ENCODE data around the gene TH.
"Not testable (repeated sequence)": the region's sequence is repeated elsewhere in the genome, so short reads cannot be mapped to it uniquely, and the experiment has no call there.

The TH gene

DNA sequence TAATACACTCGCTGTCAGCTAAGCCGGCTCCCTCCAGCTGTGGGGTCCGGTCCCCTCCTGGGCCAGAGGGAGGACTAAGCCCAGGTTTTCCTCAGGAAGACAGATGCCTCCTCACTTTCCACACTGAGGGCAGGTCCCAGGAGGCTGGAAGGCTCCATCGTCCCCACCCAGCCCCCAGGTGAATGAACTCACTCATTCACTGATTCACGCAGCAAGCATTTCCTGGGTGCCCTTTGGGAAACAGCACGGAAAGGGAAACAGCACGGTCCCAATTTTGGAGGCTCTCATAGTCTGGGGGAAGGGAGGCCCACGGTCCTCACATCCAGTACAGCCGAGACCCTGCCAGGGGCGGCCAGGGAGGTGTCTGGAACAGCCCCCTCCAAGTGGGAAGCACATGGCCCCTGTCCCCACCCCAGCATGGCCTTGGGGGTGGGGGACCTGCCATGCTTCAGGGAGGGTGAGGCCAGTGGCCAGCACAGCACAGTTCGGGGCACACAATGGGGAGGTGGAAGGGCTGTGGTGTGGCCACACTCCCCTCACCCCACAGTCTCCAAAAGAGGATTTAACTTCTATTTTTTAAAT is 9.3 kb upstream of the TH start:
- peak overlapping the region; percentile 77 for H3K27ac ChIP-seq
- DNase-seq (ENCODE audit: low read depth, low spot score) = no peak

- no peak for DNase-seq (ENCODE audit: low read depth, low spot score)
- H3K27ac ChIP-seq = peak overlapping the region; percentile 77
Measured at GRCh38 chr11:2180347-2180746, 8.7 kb upstream of the TH start.

GRCh38 chr11:2179516-2179915 is 7.9 kb upstream of the TH start:
- H3K27ac ChIP-seq = peak overlapping the region; percentile 77
- DNase-seq (ENCODE audit: low read depth, low spot score) = no peak

GRCh38 chr11:2178906-2179494 is 7.4 kb upstream of the TH start:
- peak; percentile 51 for DNase-seq (ENCODE audit: low read depth, low spot score)

DNA sequence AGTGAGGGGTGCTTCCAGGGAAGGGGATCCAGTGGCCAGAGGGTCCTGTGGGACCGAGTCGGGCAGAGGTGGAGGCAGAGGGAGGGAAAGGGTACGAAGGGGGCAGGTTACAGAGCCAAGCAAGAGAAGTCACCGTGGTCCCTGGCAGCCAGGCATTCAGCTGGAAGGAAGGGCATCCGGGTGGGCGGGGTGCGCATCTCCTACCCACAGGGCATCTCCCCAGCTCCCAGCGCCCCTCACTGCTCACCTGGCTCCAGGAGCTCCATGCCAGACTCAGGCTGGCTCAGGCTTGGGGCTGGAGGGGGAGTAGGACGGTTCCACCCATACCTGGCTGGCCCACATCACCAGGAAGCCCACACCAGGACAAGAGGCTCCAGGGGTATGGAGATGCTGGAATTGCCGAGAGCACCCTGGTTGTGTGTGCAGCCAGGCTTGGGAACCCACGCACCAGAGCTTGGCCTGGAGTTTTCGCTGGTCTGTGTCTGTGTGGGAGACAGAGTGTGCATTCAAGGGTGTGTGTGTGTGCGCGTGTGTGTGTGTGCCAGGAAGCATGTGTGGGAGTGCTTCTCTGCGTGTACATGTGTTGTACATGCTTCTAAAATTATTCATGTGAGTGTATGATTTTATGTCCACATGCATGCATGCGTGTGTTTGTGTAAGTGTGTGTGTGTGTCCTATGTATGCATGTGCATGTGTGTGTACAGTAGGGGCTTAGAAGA is 6.6 kb upstream of the TH start:
- peak overlapping the region; percentile 77 for H3K27ac ChIP-seq
- not testable (repeated sequence) for DNase-seq (ENCODE audit: low read depth, low spot score)

More at GRCh38 chr11:2178906-2179494, 7.4 kb upstream of the TH start:
- H3K27ac ChIP-seq = peak overlapping the region; percentile 77

- no peak for DNase-seq (ENCODE audit: low read depth, low spot score)
- no peak overlapping the region for H3K27ac ChIP-seq
Measured at GRCh38 chr11:2177076-2177475, 5.5 kb upstream of the TH start.

DNA sequence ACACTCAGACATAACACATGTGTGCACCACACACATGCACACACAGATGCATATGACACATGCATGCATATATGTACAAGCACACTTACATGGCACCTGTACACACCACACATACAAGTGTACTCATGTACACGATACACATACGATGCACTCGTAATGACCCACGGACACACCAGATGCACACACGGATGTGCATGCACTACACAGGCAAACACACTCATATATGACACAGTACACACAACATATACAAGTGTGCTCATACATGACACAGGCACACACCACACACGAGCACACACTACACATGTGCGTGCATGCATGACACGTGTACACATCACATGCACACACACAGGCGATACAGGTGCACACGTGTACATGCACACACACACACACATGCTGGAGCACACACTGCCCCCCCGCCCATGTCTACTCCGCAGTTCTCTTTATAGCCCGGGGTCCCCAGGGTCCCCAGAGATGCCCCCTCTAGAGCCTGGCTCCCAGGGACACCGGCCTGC is 4.8 kb upstream of the TH start:
- DNase-seq (ENCODE audit: low read depth, low spot score) = no peak
- H3K27ac ChIP-seq = no peak overlapping the region

DNA sequence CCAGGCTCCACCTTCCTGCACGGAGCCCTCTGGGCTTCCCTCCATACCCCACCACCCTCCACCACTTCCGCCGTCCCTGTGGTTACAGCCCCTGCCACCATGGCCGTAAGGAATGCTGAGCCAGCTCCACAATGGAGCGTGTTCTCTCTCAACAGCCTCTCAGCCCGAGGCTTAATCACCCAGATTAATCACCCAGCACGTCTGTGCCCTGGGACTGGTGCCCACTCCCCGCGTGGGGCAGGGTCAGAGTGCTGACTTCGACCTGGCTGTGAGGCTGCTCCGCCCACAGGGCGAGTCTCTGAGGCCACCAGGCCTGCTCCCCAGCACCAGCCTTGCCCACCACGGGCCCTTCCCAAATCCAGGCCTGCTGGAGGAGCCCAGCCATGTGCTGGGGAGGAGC is 4.0 kb upstream of the TH start:
- peak; percentile 43 for DNase-seq (ENCODE audit: low read depth, low spot score)
- H3K27ac ChIP-seq = peak overlapping the region; percentile 55

- DNase-seq (ENCODE audit: low read depth, low spot score) = no peak
- H3K27ac ChIP-seq = no peak overlapping the region
Measured at GRCh38 chr11:2174361-2174760, 2.7 kb upstream of the TH start.

DNA sequence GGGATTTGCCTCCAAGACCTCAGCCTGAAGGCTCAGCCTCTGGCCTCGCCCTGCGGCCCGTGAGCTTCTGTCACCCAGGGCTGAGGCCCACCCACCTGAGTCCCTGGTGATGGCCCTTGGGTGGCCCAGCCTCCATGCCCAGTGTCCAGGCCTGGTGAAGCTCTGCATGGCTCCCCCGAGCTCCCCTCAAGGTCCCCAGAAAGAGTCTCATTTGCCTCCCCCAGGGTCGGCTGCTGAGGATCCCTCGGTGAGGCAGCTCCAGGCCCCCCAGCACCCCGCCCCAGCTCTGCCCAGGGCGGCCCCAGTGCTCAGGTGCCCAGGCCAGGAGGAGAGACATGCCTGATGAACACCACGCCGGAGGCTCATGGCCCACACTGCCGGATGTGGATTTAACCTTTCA is 2.1 kb upstream of the TH start:
- no peak overlapping the region for H3K27ac ChIP-seq
- no peak for DNase-seq (ENCODE audit: low read depth, low spot score)

GRCh38 chr11:2173150-2173693 is 1.6 kb upstream of the TH start:
- DNase-seq (ENCODE audit: low read depth, low spot score) = no peak

GRCh38 chr11:2172676-2173075 is 1.1 kb upstream of the TH start:
- DNase-seq (ENCODE audit: low read depth, low spot score) = no peak
- H3K27ac ChIP-seq = no peak overlapping the region

More at GRCh38 chr11:2173150-2173693, 1.6 kb upstream of the TH start:
- H3K27ac ChIP-seq = no peak overlapping the region

GRCh38 chr11:2169626-2170570 is 1.7 kb downstream of the TH start:
- no peak for DNase-seq (ENCODE audit: low read depth, low spot score)
- H3K27ac ChIP-seq = no peak overlapping the region

- no peak overlapping the region for H3K27ac ChIP-seq
- DNase-seq (ENCODE audit: low read depth, low spot score) = no peak
Measured at GRCh38 chr11:2169005-2169378, 2.6 kb downstream of the TH start.

- H3K27ac ChIP-seq = no peak overlapping the region
- no peak for DNase-seq (ENCODE audit: low read depth, low spot score)
Measured at GRCh38 chr11:2168286-2169004, 3.2 kb downstream of the TH start.

GRCh38 chr11:2167141-2168045 is 4.2 kb downstream of the TH start:
- H3K27ac ChIP-seq = no peak overlapping the region
- no peak for DNase-seq (ENCODE audit: low read depth, low spot score)

- no peak overlapping the region for H3K27ac ChIP-seq
- no peak for DNase-seq (ENCODE audit: low read depth, low spot score)
Measured at GRCh38 chr11:2166091-2166851, 5.3 kb downstream of the TH start.

- H3K27ac ChIP-seq = no peak overlapping the region
- DNase-seq (ENCODE audit: low read depth, low spot score) = no peak
Measured at GRCh38 chr11:2165571-2165970, 6.0 kb downstream of the TH start.
